Measurements from ENCODE around the gene TSR3.

- TF ChIP-seq CTCF (IDR thresholded peaks at IDR 0.05): no peak
- no peak for TF ChIP-seq POLR2A (IDR thresholded peaks at IDR 0.05)
These were observed 45.9 kb downstream of the TSR3 start for GRCh38 chr16:1305823-1306222.
